Measurements from ENCODE around the gene KCNIP4. TPM values are rescaled to one million over a fixed set of nuclear protein-coding genes. Genes with fewer than 3 reads are reported as not detected.

KCNIP4 gene
- total and polyA plus RNA-seq, 10 of the 15 experiments (the other 5 are each of a cell fraction or from before 2014, with no cell fraction given) = 0.03 to 0.23 (median 0.13) TPM; not detected in 7

- TF ChIP-seq, protein P1, sequence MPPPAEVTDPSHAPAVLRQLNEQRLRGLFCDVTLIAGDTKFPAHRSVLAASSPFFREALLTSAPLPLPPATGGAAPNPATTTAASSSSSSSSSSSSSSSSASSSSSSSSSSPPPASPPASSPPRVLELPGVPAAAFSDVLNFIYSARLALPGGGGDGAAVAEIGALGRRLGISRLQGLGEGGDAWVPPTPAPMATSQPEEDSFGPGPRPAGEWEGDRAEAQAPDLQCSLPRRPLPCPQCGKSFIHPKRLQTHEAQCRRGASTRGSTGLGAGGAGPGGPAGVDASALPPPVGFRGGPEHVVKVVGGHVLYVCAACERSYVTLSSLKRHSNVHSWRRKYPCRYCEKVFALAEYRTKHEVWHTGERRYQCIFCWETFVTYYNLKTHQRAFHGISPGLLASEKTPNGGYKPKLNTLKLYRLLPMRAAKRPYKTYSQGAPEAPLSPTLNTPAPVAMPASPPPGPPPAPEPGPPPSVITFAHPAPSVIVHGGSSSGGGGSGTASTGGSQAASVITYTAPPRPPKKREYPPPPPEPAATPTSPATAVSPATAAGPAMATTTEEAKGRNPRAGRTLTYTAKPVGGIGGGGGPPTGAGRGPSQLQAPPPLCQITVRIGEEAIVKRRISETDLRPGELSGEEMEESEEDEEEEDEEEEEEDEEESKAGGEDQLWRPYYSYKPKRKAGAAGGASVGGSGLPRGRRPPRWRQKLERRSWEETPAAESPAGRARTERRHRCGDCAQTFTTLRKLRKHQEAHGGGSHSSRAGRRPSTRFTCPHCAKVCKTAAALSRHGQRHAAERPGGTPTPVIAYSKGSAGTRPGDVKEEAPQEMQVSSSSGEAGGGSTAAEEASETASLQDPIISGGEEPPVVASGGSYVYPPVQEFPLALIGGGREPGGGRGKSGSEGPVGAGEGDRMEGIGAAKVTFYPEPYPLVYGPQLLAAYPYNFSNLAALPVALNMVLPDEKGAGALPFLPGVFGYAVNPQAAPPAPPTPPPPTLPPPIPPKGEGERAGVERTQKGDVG (CRISPR knock-in tag; IDR thresholded peaks at IDR 0.05) = no peak
- no peak for TF ChIP-seq REST (IDR thresholded peaks at IDR 0.05; ENCODE audit: low read depth, low read length)
These were observed 42.5 kb upstream of the KCNIP4 start (continued) for GRCh38 chr4:21991050-21991449.

GRCh38 chr4:21989351-21989750 lies 40.8 kb upstream of the KCNIP4 start:
- DNase-seq (ENCODE audit: low read depth, low spot score) (no peak), ATAC-seq (no peak), FAIRE-seq (no peak)
- no peaks in the 10 kb centered on the region for H3K27me3 ChIP-seq (replicated peaks in 1 of 2; ENCODE audit: control insufficient read depth in 2 of 2, insufficient read depth in 2 of 2, low read length in 1 of 2)
- no peaks in the 10 kb centered on the region for H3K9me3 ChIP-seq (replicated peaks; ENCODE audit: control insufficient read depth, insufficient read depth, low read length)
- in situ Hi-C loops (cut with MboI) (no loop called here), intact Hi-C loops (cut with micrococcal nuclease; ENCODE audit: unreplicated experiment) (no loop called here)
- no peaks in the 10 kb centered on the region for H3K79me2 ChIP-seq (ENCODE audit: control insufficient read depth, insufficient read depth, low read length)
- no peak overlapping the region for H2AFZ ChIP-seq (ENCODE audit: control insufficient read depth, low read depth, low read length)
- ChIA-PET RAD21 (ENCODE audit: unreplicated experiment) (no interaction called here), POLR2A (no interaction called here), SMC1A (ENCODE audit: uncharacterized antibody, unreplicated experiment) (no interaction called here), CTCF (no interaction called here)
- no peaks in the 10 kb centered on the region for H3K4me1 ChIP-seq (ENCODE audit: control insufficient read depth, insufficient read depth, low read length)
- 0% methylated on average over 1 of the region's 1 CpG for WGBS (ENCODE audit: insufficient coverage, insufficient replicate concordance, low lambda C conversion rate, missing lambda C conversion rate)
- H3K27ac ChIP-seq (ENCODE audit: control insufficient read depth, insufficient read depth) = no peak overlapping the region
- BruUV-seq (replicated peaks) = no TSS peak
- no peaks in the 10 kb centered on the region for H3K36me3 ChIP-seq (ENCODE audit: control insufficient read depth in 2 of 2, insufficient read depth in 2 of 2, low read length in 1 of 2)
- no peak overlapping the region for H3K4me2 ChIP-seq (ENCODE audit: control insufficient read depth, insufficient read depth)
- H4K20me1 ChIP-seq (ENCODE audit: control insufficient read depth, insufficient read depth) = no peaks in the 10 kb centered on the region
- no peak overlapping the region for H3K9ac ChIP-seq (ENCODE audit: control insufficient read depth, insufficient read depth, low read length)
- H3K4me3 ChIP-seq = no peak overlapping the region
- no peak for TF ChIP-seq NR2F1 (conservative IDR thresholded peaks at IDR 0.05)
- no peak for TF ChIP-seq ZNF622 (IDR thresholded peaks at IDR 0.05)
- no peak for TF ChIP-seq E2F4 (IDR thresholded peaks at IDR 0.05; ENCODE audit: low read depth, low read length)
- TF ChIP-seq STAT3 (IDR thresholded peaks at IDR 0.05; ENCODE audit: low read depth, low read length) = no peak
- no peak for TF ChIP-seq NFXL1 (IDR thresholded peaks at IDR 0.05; ENCODE audit: borderline replicate concordance)
- TF ChIP-seq ZSCAN29 (IDR thresholded peaks at IDR 0.05) = no peak
- no peak for TF ChIP-seq NFYB (IDR thresholded peaks at IDR 0.05; ENCODE audit: insufficient read depth, low read depth, low read length)
- no peak for TF ChIP-seq TCF7 (IDR thresholded peaks at IDR 0.05; ENCODE audit: borderline replicate concordance)
- no peak for TF ChIP-seq ASH2L (IDR thresholded peaks at IDR 0.05; ENCODE audit: borderline replicate concordance, low read depth)
- TF ChIP-seq SUZ12 (IDR thresholded peaks at IDR 0.05; ENCODE audit: unreplicated experiment) = no peak
- no peak for TF ChIP-seq IRF5 (IDR thresholded peaks at IDR 0.05; ENCODE audit: borderline replicate concordance)
- TF ChIP-seq ZNF384 (IDR thresholded peaks at IDR 0.05; ENCODE audit: borderline replicate concordance, low read depth, low read length) = no peak

All from GM12878 (cell line).